Stomach (tissue), 9 donors: ENCODE data around the gene MARCKSL1. TPM values are rescaled to one million over a fixed set of nuclear protein-coding genes. Genes with fewer than 3 reads are reported as not detected.

Experiments used
- DNase-seq, 2 donors: peaks; one replicate each; pipeline versions ENCODE4 v3.0.0 to v3.0.0-alpha.2; 2013 to 2019
- H3K27ac ChIP-seq, 5 donors: fragments of 200-600 bp in 4 of 5; sonication (generic) in 4 of 5; one replicate each; pipeline ENCODE4 v1.5.1; 2013 to 2019; ENCODE audit warnings: mild to moderate bottlenecking in 1 of 5, moderate library complexity in 1 of 5
- H3K27me3 ChIP-seq, 3 donors: fragments of 200-600 bp; sonication (generic); one replicate each; pipeline ENCODE4 v1.5.1; 2017 to 2019; ENCODE audit warnings: mixed run types in 1 of 3
- H3K36me3 ChIP-seq, 4 donors: fragments of 200-600 bp; sonication (generic); 1 replicate in 3 of 4; 2 replicates in 1 of 4; pipeline ENCODE4 v1.5.1; 2016 to 2019
- H3K4me1 ChIP-seq, 4 donors: fragments of 200-600 bp; sonication (generic); one replicate each; pipeline ENCODE4 v1.5.1; 2016 to 2019
- H3K4me3 ChIP-seq, 4 donors: fragments of 200-600 bp; sonication (generic) in 3 of 4; one replicate each; pipeline ENCODE4 v1.5.1; 2016 to 2019; ENCODE audit warnings: mild to moderate bottlenecking in 1 of 4
- H3K9me3 ChIP-seq, 4 donors: fragments of 200-600 bp; sonication (generic); one replicate each; pipeline ENCODE4 v1.5.1; 2016 to 2019
- EP300 ChIP-seq: sonication (generic); formaldehyde crosslinking; IDR thresholded peaks from one replicate; pipeline ENCODE4 v1.6.1; 2017; ENCODE audit warnings: antibody characterized with exemption
- POLR2A ChIP-seq, 4 donors: fragments of 450-650 bp; IDR thresholded peaks; one replicate each; pipeline ENCODE4 v1.6.1; 2016; ENCODE audit warnings: antibody characterized with exemption in 4 of 4, control low read depth in 2 of 4, mild to moderate bottlenecking in 1 of 4, moderate library complexity in 1 of 4
- POLR2AphosphoS5 ChIP-seq, 3 donors: sonication (generic); formaldehyde crosslinking; IDR thresholded peaks; one replicate each; pipeline ENCODE4 v1.6.1; 2016; ENCODE audit warnings: antibody characterized with exemption in 3 of 3
- WGBS, 5 donors: extraction: QIAGEN DNeasy Blood & Tissue Kit in 3 of 5; methylation state at CpG; one replicate each; pipeline versions ENCODE4 v1.1.5 to v1.1.7; 2013 to 2018; 5-methylcytosine and 5-hydroxymethylcytosine counted together
- intact Hi-C: fragments of 100-400 bp; cut with DNase I; formaldehyde crosslinking; loops from one replicate; pipeline ENCODE4 v1.15.1; 2023; ENCODE audit warnings: low total_unique reads
- polyA plus RNA-seq, 3 donors: library from polyadenylated mRNA; stranded (reverse); fragments of 200-250 nt; gene quantifications; one replicate each; pipeline ENCODE4 v1.2.3, GENCODE V29; 2013
- total RNA-seq, 5 donors: library from RNA; depleted of rRNA; stranded (reverse); fragments of >200 nt; gene quantifications; one replicate each; pipeline versions ENCODE4 v1.1.0 to v1.2.3, GENCODE V29; 2014 to 2016
- TF ChIP-seq, protein P1 (sequence below), 7 experiments: fragments of 450-650 bp in 4 of 7; fragments of 200-600 bp in 3 of 7; sonication (generic) in 3 of 7; IDR thresholded peaks; one replicate each; pipeline ENCODE4 v1.5.1; 2016 to 2019; ENCODE audit warnings: antibody characterized with exemption in 7 of 7, control low read depth in 2 of 7, mild to moderate bottlenecking in 1 of 7
- donor health status: healthy with polysubstance abuse.
- donor health status: Bipolar disorder and iron deficiency.
- donor health status: healthy.

Gene MARCKSL1
- total and polyA plus RNA-seq, 8 donors: 7.6 to 100 (median 47.1) TPM

DNA sequence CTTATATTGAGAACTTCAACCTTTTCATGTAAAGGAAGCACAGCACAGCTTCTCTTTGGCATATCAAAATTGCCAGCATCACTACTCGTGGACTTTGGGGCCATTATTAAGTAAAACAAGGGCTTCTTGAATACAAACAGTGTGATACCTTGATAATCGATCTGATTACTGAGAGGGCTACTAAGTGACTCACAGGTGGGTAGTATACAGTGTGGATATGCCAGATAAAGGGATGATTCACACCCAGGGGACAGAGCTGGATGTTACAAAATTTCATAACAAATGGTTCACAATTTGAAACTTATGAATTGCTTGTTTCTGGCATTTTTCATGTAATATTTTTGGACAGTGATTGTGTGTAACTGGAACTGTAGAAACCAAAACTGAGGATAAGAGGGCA lies 28.7 kb downstream of the MARCKSL1 start:
- Histone ChIP-seq H3K9me3 (no peaks in the 10 kb centered on the region), H3K27ac (no peak overlapping the region), H3K4me1 (peaks cover 16 to 54% (median 36%) of the 10 kb centered on the region in 4 donors), H3K36me3 (peaks cover 23 to 49% (median 43%) of the 10 kb centered on the region in 4 donors), H3K27me3 (no peaks in the 10 kb centered on the region), H3K4me3 (no peak overlapping the region)
- intact Hi-C loops: no loop called here
- TF ChIP-seq, protein P1, sequence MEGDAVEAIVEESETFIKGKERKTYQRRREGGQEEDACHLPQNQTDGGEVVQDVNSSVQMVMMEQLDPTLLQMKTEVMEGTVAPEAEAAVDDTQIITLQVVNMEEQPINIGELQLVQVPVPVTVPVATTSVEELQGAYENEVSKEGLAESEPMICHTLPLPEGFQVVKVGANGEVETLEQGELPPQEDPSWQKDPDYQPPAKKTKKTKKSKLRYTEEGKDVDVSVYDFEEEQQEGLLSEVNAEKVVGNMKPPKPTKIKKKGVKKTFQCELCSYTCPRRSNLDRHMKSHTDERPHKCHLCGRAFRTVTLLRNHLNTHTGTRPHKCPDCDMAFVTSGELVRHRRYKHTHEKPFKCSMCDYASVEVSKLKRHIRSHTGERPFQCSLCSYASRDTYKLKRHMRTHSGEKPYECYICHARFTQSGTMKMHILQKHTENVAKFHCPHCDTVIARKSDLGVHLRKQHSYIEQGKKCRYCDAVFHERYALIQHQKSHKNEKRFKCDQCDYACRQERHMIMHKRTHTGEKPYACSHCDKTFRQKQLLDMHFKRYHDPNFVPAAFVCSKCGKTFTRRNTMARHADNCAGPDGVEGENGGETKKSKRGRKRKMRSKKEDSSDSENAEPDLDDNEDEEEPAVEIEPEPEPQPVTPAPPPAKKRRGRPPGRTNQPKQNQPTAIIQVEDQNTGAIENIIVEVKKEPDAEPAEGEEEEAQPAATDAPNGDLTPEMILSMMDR (IDR thresholded peaks at IDR 0.05): no peak
- TF ChIP-seq POLR2A (IDR thresholded peaks at IDR 0.05) (no peak), POLR2AphosphoS5 (IDR thresholded peaks at IDR 0.05) (no peak), EP300 (no peak)
- DNase-seq: no peak
- 33 to 58% (median 45%) methylated on average over 2 of the region's 2 CpGs for WGBS, 5 donors

DNA sequence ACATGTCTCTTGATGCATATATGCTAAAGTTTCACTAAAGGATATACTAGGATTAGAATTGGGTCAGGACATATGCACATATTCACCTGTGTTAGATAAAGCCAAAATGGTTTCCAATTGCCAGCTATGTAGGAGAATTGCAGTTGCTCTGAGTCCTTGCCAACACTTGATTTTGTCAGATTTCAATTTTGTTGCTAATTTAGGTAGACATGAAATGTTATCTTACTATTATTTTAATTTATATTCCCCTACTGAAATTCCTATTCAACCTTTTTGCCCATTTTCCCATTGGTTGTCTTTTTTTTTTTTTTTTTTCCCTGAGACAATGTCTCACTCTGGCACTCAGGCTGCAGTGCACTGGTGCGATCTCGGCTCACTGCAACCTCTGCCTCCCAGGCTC lies 30.7 kb downstream of the MARCKSL1 start:
- H3K27me3 ChIP-seq: no peaks in the 10 kb centered on the region
- H3K27ac ChIP-seq: no peak overlapping the region
- intact Hi-C loops: no loop called here
- peaks cover 19 to 47% (median 35%) of the 10 kb centered on the region in 4 donors for H3K4me1 ChIP-seq
- peaks cover 23 to 53% (median 50%) of the 10 kb centered on the region in 4 donors for H3K36me3 ChIP-seq
- TF ChIP-seq, protein P1 (IDR thresholded peaks at IDR 0.05): no peak
- TF ChIP-seq POLR2AphosphoS5 (IDR thresholded peaks at IDR 0.05) (no peak), POLR2A (IDR thresholded peaks at IDR 0.05) (no peak), EP300 (no peak)
- no peak for DNase-seq
- WGBS, 5 donors: 92 to 99% (median 95%) methylated on average over 2 of the region's 2 CpGs
- no peaks in the 10 kb centered on the region for H3K9me3 ChIP-seq
- no peak overlapping the region for H3K4me3 ChIP-seq

DNA sequence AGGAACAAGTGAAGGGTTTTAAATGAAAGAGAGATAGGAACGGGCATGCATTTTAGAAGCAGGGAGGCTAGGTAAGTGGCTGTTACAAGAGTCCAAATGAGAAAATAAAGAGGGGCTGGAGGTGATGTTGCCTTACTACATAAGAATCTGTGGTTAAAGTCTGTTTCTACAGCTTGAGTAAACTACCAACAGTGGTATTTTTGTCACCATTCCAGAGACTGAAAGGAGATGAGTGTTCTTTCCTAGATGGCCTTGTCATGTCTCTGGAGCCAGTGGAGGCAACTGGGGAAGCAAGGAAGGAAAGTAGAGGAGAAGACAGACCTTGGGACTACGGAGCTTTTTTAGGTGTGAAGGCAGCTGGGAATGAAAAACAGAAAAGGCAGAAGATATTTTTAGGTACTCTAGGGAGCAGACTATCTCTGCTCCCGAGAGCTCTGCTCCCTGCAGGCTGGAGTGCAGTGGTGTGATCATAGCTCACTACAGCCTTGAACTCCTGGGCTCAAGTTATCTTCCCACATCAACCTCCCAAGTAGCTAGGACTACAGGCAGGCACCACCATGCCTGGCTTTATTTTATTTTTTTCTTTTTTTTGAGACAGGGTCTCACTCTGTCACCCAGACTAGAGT lies 31.9 kb downstream of the MARCKSL1 start:
- Histone ChIP-seq H3K4me3 (no peak overlapping the region), H3K27ac (no peak overlapping the region), H3K36me3 (peaks cover 23 to 55% (median 50%) of the 10 kb centered on the region in 4 donors), H3K27me3 (no peaks in the 10 kb centered on the region), H3K4me1 (peaks cover 12 to 39% (median 26%) of the 10 kb centered on the region in 4 donors), H3K9me3 (no peaks in the 10 kb centered on the region)
- no peak for DNase-seq
- 86 to 92% (median 88%) methylated on average over 3 of the region's 3 CpGs for WGBS, 5 donors
- intact Hi-C loops: no loop called here
- TF ChIP-seq, protein P1 (IDR thresholded peaks at IDR 0.05): no peak
- no peak for TF ChIP-seq POLR2A (IDR thresholded peaks at IDR 0.05)
- no peak for TF ChIP-seq EP300
- no peak for TF ChIP-seq POLR2AphosphoS5 (IDR thresholded peaks at IDR 0.05)

DNA sequence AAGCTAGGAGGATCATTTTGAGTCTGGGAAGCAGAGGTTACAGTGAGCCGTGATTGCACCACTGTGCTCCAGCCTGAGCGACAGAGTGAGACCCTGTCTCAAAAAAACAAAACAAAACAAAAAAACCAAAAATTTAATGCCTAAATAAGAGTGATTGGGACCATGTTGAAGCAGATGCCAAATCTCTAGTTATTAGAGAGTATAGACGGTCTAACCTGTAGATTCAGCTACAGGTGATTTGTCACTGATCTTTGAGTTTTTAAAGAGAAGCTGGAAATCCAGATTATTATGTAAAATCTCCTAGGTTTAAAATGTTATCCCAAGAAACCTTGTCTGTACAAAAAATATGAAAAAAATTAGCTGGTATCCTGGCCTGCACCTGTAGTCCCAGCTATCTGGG lies 32.7 kb downstream of the MARCKSL1 start:
- WGBS, 5 donors: 94 to 99% (median 97%) methylated on average over 3 of the region's 3 CpGs
- no peaks in the 10 kb centered on the region for H3K27me3 ChIP-seq
- H3K36me3 ChIP-seq: peaks cover 23 to 59% (median 54%) of the 10 kb centered on the region in 4 donors
- peaks cover 6 to 38% (median 19%) of the 10 kb centered on the region in 4 donors for H3K4me1 ChIP-seq
- DNase-seq: no peak
- H3K27ac ChIP-seq: no peak overlapping the region
- intact Hi-C loops: no loop called here
- no peaks in the 10 kb centered on the region for H3K9me3 ChIP-seq
- no peak for TF ChIP-seq EP300
- TF ChIP-seq, protein P1 (IDR thresholded peaks at IDR 0.05): no peak
- TF ChIP-seq POLR2A (IDR thresholded peaks at IDR 0.05): no peak
- no peak for TF ChIP-seq POLR2AphosphoS5 (IDR thresholded peaks at IDR 0.05)
- H3K4me3 ChIP-seq: no peak overlapping the region
